Femur (tissue), 1 donor: Measurements from ENCODE around the gene TMEM53.
"Not testable (repeated sequence)": the region's sequence is repeated elsewhere in the genome, so short reads cannot be mapped to it uniquely, and the experiment has no call there.

Source experiments
- DNase-seq: peaks from one replicate; pipeline ENCODE4 v3.0.0-alpha.2; 2017

The TMEM53 gene

DNA sequence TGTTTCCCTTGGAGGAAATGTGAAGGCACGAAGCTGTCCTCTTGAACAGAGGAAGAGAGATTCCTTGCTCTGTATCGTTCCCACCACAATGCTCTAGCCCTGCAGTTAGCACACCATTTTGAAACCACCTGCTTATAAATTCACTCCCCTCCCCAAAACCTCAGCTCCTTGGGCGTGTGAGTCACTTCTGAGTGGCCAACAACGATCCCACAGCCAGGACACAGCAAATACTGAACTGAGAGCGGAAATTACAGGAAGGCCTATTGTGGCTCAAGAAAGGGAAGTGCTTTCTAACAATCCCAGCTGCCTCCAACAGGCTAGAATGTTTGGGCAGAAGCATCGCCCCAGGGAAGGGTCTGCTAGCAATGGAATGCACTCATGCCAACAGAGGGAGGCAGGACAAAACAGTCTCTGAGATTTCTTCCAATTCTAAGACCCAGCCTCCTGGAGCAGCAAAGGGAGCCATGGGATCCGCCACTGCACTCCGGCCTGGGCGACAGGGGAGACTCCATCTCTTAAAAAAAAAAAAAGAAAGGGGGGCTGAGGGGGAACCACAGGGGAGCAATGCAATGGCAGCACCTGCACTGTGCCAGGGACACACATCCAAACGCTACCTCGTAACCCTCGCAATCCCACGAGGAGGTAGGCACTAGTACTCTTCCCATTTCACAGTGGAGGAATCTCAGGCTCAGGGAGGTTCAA, 1.9 kb downstream of the TMEM53 start:
- DNase-seq, result peak; percentile 71

DNA sequence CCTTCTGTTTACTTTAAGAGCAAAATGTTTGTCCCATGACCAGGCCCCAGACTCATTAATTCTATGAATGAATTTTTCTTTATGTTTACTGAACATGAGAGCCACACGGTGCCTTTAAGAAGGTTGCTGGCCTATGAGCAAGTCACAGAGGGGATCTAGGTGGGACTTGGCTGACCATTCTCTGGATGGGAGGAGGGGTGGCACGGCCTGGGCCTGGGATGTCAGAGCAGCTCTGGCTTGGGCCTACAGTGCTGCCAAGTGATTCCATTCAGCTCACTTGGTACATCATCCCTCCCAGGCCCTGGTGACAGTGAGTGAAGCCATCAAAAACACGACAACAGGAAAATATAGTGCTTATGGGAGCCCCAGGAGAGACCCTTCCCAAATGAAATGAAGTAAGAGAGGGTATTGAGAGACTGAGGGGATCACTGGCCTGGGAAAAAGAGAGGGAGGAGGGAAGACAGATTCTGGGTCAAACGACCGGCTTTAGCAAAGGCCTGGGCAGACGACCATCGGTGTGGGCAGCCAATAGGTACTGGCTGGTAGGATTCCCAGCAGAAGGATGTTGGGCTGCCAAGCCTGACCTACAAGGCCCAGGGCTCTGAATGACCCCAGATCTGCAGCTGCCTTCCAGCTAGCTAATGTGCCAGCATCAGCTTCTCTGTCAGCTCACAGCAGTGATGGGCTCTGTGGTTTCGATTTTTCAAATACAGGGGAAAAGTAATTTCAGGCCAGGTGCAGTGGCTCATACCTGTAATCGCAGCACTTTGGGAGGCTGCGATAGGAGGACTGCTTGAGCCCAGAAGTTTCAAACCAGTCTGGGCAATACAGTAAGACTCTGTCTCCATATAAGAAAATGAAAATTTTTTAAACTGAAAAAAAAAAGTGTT, 3.3 kb downstream of the TMEM53 start:
- DNase-seq, result no peak

DNA sequence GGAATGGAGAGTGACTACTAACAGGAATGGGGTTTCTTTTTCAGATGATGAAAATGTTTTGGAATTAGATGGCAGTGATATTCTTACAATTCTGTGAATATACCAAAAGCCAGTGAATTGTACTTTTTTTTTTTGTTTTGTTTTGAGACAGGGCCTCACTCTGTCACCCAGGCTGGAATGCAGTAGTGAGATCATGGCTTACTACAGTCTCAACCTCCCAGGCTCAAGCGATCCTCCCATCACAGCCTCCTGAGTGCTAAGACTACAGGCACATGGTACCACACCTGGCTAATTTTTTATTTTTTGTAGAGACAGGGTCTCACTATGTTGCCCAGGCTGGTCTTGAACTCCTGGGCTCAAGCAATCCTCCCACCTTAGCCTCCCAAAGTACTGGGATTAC, 7.6 kb downstream of the TMEM53 start:
- not testable (repeated sequence) for DNase-seq

DNA sequence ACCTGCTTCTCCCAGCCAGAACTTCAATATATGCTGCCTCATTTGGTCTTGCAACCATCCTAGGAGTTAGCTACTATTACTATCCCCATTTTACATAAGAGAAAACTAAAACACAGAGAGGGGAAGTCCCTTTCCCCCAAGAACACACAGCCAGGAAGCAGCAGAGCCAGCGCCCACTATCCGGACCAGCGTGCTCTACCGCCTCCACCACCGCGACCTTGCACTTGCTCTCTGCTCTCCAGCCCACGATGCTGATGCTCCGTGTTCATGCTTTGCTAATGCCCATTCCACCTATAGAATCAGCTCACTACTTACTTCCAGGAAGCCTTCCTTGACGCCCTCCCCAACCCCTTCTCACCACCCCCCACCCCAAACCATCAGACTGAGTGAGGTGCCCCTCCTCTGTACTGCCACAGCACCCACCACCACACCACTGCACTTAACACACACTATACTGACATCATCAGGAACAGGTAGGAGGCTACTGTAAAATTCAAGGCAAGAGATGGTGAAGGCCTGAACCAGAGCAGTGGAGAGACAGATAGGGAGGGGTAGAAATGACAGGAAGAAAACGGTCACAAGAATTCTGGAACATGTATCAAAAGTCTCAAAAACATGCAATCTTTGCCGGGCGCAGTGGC, 9.4 kb downstream of the TMEM53 start:
- no peak for DNase-seq

DNA sequence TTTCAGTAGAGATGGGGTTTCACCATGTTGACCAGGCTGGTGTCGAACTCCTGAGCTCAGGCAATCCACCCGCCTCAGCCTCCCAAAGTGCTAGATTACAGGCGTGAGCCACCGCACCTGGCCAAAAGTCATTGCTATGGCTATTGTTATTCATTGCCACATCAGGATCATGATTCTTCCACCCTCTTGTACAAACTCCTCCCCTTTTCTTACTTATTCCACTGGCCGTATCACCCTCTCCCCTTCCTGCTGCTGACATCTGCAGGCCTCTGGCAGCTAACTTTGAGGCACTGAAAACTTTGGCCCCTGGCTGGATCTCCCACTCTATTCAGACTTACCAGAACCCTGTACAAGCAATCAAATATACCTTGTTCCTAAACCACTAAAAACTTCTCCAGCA, 10.9 kb downstream of the TMEM53 start:
- no peak for DNase-seq

DNA sequence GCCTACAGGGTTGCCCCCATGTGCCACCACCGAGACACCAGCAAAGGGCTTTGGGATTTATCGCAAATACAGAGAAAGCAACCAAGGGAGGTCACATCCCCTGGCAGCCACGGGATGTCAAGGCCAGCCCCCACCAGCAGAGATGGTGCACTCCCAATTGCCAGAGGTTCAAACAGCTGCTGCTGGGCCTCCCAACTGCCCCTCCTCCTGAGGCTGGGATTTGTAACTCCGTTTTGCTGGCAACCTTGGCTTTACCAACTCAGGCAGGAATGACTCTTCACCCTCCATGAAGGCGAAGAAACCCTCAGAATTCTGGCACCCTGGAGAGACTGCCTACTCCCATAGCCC, 11.6 kb downstream of the TMEM53 start:
- DNase-seq, result no peak

DNA sequence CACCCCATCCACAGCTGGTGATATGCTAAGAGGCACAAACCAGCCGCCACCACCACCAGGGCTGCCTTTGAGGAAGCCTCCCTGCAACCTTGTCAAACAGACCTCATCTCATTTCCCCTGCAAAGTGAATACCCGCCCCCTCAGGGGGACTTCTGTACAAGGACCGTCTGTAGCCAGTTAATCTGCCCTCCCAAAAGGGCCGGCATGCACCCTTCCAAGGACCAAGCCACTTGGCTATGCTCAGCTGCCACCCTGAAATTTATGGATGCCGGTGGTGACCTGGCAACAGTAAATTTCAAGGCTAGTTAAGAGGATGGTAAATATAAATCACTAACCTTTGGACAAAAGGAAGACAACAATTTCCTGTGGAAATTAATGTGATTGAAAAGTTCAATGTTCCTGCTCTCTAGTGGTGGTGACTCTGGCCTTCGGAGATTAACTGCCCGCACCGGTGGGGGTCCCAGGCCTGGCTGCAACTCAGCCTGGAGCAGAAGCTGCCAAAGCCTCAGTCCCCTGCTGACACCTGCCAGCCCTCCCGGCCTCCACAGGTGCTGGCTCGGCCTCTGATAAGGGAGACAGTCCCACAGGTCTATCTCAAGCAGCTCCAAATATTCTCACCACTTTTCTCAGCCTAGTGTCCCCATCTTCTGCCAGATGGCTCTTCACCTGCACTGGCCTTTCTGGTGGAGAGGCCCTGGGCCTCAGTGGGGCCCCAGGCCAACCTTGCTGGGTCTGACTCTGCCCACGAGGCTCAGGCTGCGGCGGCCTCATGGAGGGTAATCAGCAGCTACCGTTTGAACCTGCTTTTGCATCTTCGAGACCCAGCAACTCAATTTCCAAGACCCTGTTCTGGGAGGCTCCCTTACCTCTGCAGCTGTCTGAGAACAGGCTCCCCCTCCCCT, 12.2 kb downstream of the TMEM53 start:
- no peak for DNase-seq

DNA sequence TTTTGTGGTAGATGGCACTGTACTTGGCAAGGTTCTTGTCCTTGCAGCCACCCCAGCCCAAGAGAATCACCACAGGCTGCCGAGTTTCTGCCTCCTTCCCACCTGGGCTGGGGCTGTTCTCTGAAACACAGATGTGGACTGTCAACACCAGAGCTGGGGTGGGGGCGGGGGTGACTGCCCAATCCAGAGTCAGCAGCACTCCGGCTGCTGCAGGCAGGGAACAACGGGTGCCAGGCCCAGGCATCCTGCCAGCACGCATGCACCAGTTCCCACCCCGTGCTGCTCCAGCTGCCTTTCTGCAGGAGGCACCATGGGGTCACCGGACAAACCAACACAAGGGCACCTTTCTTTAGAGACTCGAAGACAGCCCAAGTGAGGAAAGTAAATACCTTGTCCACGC, 14.1 kb downstream of the TMEM53 start:
- peak; percentile 80 for DNase-seq

DNA sequence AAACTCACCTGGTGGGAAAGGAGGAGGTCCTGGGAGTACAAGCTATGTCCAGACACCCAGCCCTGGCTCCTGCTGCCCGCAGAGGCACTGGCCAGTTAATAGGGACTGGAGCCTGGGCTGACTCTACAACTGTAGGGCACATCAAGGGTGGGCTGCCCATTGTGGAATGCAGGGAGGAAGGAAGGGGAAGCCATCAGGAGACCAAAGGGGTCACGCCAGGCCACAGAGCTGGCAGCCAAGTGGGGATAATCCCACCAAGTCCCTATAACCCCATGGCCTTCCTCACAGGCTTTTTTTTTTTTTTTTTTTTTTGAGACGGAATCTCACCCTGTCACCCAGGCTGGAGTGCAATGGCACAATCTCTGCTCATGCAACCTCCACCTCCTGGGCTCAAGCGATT, 14.7 kb downstream of the TMEM53 start:
- no peak for DNase-seq

DNA sequence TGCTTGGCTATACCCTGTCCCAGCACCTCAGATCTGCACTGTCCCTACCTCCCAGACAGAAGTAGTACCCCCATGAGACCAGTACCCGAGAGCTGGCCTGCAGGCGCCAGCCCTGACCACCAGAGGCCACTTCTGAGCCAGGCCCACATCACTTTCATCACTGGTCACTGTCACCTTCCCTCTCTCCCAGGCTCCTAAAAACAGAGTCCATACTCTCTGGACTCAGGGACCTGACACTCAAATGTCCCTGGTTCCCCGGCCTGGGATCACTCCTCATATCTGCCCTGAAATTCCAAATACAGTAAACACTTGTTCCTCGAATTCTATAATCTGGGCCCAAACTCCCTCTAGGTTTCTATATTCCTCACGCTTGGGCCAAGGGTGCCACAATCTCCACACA, 18.7 kb downstream of the TMEM53 start:
- no peak for DNase-seq

DNA sequence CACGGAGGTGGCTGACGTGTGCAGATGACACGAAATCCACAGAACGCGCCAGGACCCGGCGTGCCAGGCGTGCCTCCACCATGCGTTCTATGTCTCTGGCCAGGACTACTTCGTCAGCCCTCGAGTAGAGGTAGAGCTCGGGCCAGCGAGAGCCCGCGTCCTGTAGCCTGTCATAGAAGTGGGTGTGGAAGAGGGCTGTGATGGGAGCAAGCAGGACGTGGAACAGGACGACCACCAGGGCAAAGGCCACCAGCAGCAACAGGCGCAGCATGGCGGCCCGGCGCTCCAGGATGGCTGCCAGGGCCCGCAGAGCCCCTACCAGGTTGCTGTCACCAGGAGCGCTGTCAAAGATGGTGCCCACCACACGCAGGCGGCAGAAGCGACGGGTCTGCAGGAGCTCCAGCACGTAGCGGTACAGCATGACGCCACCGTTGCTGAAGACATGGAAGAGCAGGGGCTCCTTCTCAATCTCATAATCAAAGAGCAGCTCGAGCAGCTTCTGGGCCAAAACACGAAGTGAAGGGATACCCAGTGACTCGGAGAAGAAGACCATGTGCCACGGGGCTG, 19.6 kb downstream of the TMEM53 start:
- DNase-seq, result no peak

DNA sequence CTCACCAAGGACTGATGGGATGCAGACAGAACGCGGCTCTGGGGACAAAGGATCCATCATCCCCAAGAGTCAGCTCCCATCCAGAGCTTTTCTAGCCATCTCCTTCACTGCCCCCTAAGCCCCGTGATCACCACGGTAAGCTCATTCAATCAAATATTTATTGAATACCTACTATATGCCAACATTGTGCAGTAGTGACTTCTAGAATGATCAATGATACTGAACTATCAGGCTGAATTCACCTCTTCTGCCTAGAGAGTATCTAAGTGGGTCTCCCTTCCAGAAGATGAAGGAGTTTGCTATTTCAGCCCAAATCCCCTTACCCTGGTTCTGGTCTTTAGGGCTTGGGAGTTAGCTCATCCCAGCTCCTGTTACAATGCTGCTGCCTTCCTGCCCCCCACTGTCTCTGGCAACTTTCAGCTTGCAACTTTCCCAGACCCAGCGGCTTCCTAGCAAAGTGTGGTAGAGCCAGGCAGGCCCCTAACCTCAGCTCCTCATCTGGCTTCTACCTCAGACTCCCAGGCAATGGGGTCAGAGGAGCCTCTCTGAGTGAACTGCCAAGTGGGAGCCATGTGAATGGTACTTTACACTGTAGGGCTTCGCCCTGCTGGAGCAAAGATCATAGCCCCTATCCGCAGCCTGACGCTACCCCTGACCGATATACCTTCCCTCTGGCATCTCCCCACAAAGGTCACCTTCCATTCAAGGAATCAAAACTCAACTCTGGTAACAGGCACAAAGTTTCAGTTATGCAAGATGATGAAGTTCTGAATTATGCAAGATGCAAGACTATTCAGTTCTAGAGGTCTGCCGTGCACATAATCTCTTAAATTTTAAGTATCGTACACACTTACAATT, 20.9 kb downstream of the TMEM53 start:
- no peak for DNase-seq

DNA sequence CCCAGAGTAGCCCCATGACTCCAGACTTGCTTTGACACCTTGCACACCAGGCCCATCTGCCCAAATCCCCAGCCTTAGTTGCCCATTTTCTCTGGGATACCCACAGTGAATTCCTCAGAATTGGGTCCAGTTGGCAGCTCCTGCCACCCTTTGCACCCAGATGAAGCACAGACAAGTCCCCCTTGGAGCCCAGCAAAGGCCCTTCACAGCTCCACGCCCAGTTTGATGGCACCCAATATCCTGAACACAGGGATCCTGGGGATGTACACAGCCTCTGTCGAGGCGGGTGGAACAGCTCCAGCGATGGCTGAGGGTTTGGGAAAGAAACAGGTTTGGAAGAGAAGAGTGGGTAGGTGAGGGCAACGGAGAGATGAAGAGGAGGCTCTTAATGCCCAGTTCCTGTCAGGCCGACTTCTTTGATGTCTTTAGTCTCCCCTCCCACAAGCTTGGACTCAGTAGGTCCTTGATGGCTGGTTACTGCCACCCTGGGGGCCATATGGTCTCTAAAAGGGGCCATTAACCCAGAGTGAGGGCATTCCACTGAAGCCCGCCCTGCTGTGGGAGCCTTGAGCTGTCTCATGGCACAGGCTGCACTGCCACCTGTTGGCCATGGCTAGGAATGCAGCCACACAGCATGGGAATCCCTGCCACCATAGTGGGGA, 21.7 kb downstream of the TMEM53 start:
- peak; percentile 83 for DNase-seq

DNA sequence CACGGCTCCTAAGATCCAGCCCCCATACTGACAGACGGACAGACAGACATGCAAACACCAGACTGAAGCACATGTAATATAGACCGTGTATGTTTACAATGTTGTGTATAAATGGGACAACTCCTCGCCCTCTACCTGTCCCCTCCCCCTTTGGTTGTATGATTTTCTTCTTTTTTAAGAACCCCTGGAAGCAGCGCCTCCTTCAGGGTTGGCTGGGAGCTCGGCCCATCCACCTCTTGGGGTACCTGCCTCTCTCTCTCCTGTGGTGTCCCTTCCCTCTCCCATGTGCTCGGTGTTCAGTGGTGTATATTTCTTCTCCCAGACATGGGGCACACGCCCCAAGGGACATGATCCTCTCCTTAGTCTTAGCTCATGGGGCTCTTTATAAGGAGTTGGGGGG, 23.2 kb downstream of the TMEM53 start:
- DNase-seq, result no peak

DNA sequence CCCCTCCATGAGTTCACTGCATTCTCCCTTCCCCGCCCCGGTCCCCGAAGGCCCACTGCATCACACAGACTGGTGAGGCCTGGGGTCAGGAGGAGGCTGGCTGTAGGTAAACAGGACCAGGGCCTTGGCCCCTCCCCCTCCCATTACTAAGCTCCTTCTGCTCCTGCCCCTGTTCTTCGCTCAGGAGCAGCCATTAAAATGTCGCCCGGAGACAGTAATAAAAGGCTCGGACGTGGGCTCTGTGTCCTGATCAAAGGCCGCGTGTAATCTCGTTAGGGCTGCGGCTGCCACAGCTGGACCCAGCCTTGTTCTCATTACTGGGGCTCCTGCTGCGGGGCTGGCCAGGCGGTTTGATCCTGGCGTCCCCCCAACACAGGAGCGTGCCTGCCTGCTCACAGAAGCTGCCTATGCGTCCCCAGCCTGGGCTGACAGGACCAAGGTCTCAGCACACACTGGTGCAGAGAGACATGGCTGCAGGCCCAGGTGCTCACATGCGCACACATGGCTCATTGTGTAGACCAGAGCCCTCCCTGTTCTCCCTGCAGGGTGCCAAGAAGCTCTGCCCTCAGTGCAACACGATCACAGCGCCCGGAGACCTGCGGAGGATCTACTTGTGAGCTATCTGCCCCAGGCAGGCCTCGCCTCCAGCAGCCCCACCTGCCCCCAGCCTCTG, 24.0 kb downstream of the TMEM53 start:
- no peak for DNase-seq

DNA sequence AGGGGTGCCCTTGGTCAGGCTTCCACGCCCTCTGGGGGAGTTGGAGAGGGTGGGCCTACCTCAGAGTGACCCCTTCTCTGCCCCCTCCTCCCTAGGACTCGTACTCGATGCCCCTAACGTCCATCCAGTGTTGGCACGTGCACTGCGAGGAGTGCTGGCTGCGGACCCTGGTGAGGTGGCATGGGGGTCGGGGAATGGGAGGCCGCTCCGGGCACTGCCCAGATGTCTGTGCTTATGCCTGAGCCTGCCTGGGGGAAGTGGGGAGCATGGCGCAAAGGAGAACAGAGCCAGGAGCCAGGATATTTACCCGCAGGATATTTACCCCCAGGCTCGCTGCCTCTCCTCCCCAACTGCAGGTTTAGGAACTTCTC, 24.5 kb downstream of the TMEM53 start:
- no peak for DNase-seq

DNA sequence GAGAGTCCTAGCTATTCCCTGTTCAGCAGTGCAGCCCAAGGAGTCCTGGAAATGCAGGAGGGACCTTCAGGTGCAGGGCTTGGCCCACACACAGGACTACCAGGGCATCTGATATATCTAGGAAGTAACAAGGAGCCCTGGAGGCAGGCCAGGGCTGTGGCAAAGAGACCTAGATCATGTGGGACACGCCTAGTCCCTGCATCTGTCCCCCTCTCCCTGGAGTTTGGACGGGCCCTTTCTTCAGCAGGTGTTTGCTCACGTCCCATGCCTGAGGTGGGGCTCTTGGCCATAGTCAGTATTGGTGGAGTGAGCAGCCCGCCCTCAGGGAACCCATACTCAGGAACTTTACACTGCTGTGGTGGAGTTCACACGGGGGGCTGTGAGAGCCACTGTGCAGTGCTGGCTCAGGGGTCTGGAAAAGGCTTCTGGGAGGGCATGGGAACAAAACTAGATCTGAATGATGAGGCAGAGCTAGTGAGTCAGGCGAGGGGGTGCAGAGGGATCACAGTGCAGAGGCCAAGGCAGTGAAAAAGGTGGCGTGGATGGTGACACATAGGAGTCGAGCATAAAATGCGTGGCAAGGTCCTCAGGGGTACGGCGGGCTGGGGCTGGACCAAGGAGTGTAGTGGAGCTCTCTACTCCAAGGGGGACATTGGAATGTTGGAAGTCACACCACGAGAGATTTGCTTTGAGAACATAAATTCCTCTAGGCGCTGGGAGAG, 25.6 kb downstream of the TMEM53 start:
- DNase-seq, result no peak

DNA sequence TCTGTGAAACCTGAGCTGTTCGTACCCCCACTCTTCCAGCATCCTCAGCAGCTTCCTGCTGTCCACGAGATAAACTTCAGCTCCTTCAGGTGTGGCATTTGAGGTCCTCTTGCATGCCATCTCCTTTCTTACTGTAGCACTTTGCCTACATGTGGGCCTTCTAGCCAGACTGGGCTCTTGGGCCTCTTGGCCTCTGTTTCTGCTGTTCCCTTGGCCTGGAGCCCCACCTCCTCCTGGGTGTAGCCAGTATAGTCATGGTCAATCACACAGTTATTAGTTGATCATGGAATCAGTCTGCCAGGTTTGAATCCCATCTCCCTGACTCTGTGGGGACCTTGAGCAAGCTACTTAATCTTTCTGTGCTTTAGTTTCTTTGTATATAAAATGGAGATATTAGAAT, 26.4 kb downstream of the TMEM53 start:
- no peak for DNase-seq

DNA sequence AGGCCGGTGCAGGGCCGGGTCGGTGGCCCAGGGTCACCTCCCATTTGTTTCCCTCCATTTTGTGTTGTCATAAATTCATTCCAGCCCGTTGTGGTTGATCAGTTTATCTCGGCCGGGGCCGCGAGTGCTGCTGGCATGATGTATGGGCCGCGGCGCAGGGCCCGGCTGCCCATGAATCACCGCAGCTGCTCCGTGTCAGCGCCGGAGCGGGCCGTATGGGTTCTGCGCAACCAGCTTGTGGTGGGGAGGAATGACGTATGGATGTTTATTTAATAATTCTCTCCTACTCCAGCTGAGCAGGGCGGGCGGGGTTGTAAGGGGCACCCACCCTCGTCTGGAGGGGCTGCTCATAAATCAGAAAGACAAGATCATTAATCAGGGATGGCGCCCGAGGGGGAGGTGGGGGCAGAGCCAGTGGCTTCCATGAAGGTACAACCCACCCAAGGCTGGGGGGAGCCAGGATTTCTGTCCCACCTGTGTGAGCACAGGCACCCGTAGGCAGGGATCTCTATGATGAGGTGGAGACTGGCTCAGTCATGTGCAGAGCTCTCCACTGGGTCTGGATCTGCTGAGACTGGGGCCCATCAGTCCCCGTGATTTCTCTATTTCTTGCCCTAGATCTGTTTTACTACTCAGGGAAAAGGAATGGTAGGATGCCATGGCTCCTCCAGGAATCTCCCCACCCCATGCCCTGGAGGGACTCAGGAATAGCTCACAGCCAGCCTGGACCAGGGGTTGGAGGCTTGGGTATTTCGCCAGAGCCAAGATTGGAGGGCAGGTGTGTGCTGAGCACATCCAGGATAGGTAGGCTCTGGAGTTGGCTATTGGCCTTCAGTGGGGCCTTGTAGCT, 27.8 kb downstream of the TMEM53 start:
- peak; percentile 40 for DNase-seq
